AML-193 (cell line): ENCODE measurements around the gene CEACAM19.

Source experiments
- DNase-seq, 2 experiments: peaks; one replicate each; lab custom pipeline; 2025; lab: John Stamatoyannopoulos, UW

CEACAM19 gene

GRCh38 chr19:44723299-44723951 is 52.1 kb downstream of the CEACAM19 start:
- DNase-seq, result peak; percentile 57 to 76

GRCh38 chr19:44723952-44724319 is 52.7 kb downstream of the CEACAM19 start:
- DNase-seq, result peak; percentile 60 to 76

- DNase-seq, result no peak
Observed at GRCh38 chr19:44725251-44725650, 54.0 kb downstream of the CEACAM19 start.

- no peak for DNase-seq
Observed at GRCh38 chr19:44725684-44726083, 54.4 kb downstream of the CEACAM19 start.

GRCh38 chr19:44726465-44726864 is 55.2 kb downstream of the CEACAM19 start:
- DNase-seq, result no peak

DNA sequence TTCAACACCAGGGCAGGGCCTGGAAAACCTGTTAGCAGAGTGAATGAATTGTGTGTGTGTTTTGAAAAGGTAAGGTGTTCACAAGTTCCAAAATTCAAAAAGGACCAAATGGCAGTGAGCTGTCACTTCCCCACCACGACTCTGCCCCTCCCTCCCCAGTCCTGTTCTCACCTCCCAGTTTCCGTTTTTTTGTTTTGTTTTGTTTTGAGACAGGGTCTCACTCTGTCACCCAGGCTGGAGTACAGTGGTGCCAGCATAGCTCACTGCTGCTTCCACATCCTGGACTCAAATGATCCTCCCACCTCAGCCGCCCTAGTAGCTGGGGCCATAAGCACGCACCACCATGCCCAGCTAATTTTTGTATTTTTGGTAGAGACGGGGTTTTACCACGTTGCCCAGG is 56.9 kb downstream of the CEACAM19 start:
- no peak for DNase-seq

- DNase-seq, result no peak
Observed at GRCh38 chr19:44729516-44730033, 58.3 kb downstream of the CEACAM19 start.

GRCh38 chr19:44731081-44731480 is 59.8 kb downstream of the CEACAM19 start:
- DNase-seq, result no peak

DNA sequence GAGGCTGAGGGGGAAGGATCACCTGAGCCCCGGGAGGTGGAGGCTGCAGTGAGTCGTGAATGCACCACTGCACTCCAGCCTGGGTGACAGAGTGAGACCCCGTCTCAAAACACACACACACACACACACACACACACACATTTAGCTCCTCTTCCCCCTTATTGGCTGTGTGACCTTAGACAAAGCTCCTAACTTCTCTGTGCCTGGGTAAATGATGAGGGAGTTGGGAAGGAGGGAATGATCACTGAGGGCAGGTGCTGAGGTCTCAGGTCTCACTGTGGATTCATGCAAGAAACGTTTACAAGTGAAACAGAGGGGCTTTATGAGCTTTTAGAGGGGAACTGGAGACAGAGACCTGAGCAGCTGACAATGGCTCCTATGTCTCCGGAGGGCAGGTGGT is 60.3 kb downstream of the CEACAM19 start:
- no peak for DNase-seq

DNA sequence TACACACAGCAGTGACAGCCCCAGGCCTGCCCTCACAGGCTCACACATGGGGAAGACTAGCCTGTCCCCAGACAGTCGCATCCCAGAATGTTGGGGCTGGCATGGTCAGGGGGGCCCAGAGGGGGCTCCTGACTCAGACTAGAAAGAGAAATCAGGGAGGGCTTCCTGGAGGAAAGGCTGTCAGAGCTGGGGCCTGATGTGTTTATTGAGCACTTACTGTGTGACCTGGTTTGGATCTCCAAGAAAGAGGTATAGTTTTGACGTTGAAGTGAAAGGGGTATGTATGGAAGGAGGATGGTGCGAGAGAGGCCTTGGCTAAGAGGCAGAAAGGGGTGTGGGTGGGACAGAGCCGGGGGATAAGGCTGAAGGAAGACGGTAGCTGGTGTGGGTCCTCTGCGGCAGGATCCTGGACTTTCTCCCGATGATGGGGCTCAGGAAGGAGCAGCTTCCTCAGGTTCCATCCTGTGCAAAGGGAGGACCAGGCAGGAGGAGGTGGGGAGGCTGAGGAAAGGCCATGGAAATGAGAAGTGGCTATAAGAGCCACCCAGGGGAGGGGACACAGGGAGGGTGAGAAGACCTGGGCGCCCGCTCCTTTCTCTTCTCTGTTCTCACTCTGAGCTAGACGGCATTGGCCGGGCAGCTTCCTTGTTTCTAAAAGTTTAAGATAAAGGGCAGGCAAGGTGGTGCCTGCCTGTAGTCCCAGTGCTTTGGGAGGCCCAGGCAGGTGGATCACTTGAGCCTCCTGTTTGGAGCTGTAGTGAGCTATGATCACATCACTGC is 61.1 kb downstream of the CEACAM19 start:
- no peak for DNase-seq
